Measurements from ENCODE around the gene SLC44A1.

The SLC44A1 gene

GRCh38 chr9:105307591-105308130, 63.2 kb downstream of the SLC44A1 start:
- no peak for DNase-seq

GRCh38 chr9:105308461-105309341, 64.2 kb downstream of the SLC44A1 start:
- DNase-seq: no peak

GRCh38 chr9:105309531-105309931, 65.1 kb downstream of the SLC44A1 start:
- no peak for DNase-seq

GRCh38 chr9:105311306-105311705, 66.9 kb downstream of the SLC44A1 start:
- DNase-seq: no peak

GRCh38 chr9:105313238-105313637, 68.8 kb downstream of the SLC44A1 start:
- peak in 1 of 2 experiments; percentile 20 for DNase-seq

GRCh38 chr9:105316703-105317102, 72.3 kb downstream of the SLC44A1 start:
- no peak for DNase-seq

GRCh38 chr9:105318729-105319191, 74.3 kb downstream of the SLC44A1 start:
- no peak for DNase-seq

- no peak for DNase-seq
These were observed 74.9 kb downstream of the SLC44A1 start for GRCh38 chr9:105319202-105319813.

GRCh38 chr9:105320568-105320967, 76.1 kb downstream of the SLC44A1 start:
- DNase-seq: no peak

- DNase-seq: no peak
These were observed 83.8 kb downstream of the SLC44A1 start for GRCh38 chr9:105328296-105328695.

GRCh38 chr9:105328872-105329718, 84.6 kb downstream of the SLC44A1 start:
- DNase-seq: no peak

- no peak for DNase-seq
These were observed 85.2 kb downstream of the SLC44A1 start for GRCh38 chr9:105329719-105330062.

- no peak for DNase-seq
These were observed 85.8 kb downstream of the SLC44A1 start for GRCh38 chr9:105330201-105330600.

- no peak for DNase-seq
These were observed 86.3 kb downstream of the SLC44A1 start for GRCh38 chr9:105330755-105331154.

GRCh38 chr9:105331160-105331559, 86.7 kb downstream of the SLC44A1 start:
- DNase-seq: no peak

GRCh38 chr9:105331755-105332154, 87.3 kb downstream of the SLC44A1 start:
- DNase-seq: no peak

- DNase-seq: no peak
These were observed 88.0 kb downstream of the SLC44A1 start for GRCh38 chr9:105332471-105332870.

GRCh38 chr9:105333076-105333475, 88.6 kb downstream of the SLC44A1 start:
- no peak for DNase-seq

- DNase-seq: no peak
These were observed 89.4 kb downstream of the SLC44A1 start for GRCh38 chr9:105333811-105334210.

- no peak for DNase-seq
These were observed 93.9 kb downstream of the SLC44A1 start for GRCh38 chr9:105338308-105338707.

GRCh38 chr9:105339849-105340248, 95.4 kb downstream of the SLC44A1 start:
- no peak for DNase-seq

- DNase-seq: peak in 1 of 2 experiments; percentile 18
These were observed 97.1 kb downstream of the SLC44A1 start for GRCh38 chr9:105341434-105342146.

Measured in NCI-H524 (cell line).